T-helper 1 cell (primary cell): ENCODE data around the gene LCK.

Source experiments
- DNase-seq, 5 donors: peaks; one replicate each; pipeline ENCODE4 v3.0.0-alpha.2; 2012 to 2020
- total RNA-seq, 4 donors: gene quantifications; one replicate each; lab custom pipeline; 2026; lab: John Stamatoyannopoulos, UW

The LCK gene
- 318 to 409 (median 372) reads per million in 4 donors for total RNA-seq

DNA sequence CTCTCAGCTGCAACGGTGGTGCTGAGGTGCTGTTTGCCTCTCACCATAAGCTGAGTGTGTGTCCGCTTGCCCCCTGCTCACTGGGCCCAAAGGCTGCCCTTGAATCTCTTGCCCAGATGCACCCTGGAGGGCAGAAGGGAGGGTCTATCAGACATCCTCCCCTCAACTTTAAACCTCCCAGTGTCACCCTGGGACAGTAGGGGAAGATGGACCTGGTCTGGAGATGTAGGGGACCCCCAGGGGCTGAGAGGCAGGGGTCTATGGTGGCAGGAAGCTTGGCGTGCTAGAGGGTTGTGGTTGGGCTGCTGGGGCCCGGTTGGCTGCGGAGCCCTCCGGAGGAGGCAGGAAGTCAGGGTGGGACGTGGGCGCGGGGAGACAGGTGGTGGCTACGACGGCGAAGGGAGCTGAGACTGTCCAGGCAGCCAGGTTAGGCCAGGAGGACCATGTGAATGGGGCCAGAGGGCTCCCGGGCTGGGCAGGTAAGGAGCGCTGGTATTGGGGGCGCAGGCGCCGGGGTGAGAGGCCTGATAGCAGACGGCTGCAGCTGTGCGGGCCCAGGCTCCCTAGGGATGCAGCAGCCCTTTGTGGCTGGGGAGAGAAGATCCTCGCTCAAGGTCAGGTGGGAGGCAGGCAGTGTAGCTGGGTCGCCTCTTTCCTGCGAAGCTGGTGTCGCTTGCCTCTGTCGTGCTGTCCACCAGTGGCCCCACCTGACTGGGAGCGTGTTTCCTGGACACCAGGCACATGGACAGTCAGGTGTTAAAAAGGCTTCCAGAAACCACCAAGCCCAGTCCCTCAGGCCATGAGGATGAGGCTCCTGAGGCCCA, at the start of gene LCK:
Gene LCK, plus strand, starts transcription at position 373 of the 824 bp plus-strand sequence. CDS start 23,065 bp downstream, outside the sequence.
- DNase-seq: peak; percentile 28 to 80 (median 45)

DNA sequence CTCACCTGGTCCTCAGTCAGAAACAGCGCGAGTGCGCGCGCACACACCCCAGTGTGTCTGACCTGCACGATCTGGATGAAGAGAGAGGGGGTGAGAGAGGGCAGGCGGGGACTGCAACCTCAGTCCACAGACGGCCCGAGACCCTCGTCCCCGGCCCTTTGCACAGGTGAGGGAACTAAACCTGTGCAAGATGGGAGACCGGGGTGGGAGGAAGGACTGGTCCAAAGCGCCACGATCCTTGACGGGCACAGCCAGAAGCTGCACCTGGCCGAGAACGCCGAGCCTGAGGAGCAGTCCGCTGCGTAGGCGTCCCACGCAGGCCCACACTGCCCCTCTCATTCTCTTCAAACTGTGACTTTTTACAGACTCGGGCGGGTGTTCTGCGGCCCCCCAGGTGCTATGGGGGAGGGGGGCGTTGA, 46.1 kb upstream of the LCK start:
- no peak for DNase-seq

DNA sequence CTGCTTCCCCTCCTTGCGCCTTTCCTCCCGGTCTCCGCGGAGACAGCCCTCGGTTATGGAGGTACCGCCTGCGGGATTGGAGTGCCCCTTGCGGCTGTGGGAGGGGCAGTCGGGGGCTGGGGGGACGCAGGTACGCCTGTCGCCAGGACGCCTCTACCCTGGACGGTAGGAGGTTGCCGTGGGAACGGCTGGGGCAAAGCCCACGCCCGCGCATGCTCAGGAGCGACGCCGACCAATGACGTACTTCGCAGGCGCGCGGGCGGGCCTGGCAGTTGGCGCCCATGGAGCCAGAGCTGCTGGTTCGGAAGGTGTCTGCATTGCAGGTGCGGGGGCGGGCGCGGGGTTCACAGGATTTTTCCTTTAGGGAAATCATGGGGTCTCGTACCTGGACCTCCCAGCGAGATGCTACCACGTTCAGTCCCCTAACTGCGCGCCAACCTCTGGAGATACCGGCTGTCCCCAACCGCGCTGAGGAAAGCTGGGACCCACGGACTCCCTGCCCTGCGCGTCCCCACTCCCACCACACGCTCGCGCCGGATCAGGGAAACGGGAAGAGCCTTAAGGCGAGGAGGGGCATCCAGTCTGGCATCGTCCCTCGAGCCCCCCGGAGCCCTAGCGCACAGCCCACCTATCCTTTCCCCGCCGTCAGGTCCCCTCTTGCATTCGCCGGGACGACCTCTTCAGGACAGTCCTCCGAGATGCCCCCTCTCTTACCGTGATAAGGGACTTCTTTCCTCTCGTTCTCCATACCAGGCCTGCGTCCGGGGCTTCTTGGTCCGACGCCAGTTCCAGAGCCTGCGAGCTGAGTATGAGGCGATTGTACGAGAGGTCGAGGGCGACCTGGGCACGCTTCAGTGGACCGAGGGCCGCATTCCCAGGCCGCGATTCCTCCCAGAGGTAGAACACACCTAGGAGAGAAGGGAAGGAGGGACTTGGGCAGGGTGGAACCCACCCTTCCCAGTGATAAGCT, 45.4 kb upstream of the LCK start, which contains the start of gene IQCC:
Gene IQCC, plus strand, starts transcription at position 271 of the 970 bp plus-strand sequence. Its CDS starts 11 bp downstream, at position 282.
- DNase-seq: peak; percentile 76 to 86 (median 82)

DNA sequence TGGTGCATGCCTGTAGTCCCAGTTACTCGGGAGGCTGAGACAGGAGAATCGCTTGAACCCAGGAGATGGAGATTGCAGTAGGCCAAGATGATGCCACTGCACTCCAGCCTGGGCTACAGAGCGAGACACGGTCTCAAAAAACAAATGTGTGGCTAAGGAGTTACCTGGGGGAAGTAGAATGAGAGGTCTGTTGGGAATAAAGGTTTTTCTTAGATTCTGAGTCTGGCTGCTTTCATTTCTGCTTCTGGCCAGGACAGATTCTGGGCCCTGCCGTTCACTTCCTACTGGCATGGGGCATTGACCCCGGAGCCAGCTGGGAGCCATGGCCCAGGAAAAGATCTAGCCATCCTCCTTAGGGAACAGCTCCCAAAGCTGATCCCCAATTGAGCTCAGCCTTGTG, 42.6 kb upstream of the LCK start:
- DNase-seq: no peak

DNA sequence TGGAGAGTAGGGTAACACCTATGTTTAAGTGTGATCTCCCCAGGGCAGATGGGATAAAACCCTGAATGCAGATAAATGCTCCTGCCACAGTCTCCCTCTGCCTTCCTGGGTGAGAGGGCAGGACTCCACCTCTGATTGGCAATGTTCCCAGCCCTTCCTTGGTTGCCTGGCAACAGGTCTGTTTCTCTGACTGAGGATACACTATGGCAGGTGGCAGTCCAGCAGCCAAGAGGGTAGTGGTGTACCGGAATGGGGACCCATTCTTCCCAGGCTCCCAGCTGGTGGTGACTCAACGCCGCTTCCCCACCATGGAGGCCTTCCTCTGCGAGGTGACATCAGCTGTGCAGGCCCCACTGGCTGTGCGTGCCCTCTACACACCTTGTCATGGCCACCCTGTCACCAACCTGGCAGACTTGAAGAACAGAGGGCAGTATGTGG, 42.2 kb upstream of the LCK start, which contains the start of gene DCDC2B:
Gene DCDC2B, plus strand, starts transcription at position 199 of the 438 bp plus-strand sequence. Its CDS starts 5 bp downstream, at position 204.
- no peak for DNase-seq

DNA sequence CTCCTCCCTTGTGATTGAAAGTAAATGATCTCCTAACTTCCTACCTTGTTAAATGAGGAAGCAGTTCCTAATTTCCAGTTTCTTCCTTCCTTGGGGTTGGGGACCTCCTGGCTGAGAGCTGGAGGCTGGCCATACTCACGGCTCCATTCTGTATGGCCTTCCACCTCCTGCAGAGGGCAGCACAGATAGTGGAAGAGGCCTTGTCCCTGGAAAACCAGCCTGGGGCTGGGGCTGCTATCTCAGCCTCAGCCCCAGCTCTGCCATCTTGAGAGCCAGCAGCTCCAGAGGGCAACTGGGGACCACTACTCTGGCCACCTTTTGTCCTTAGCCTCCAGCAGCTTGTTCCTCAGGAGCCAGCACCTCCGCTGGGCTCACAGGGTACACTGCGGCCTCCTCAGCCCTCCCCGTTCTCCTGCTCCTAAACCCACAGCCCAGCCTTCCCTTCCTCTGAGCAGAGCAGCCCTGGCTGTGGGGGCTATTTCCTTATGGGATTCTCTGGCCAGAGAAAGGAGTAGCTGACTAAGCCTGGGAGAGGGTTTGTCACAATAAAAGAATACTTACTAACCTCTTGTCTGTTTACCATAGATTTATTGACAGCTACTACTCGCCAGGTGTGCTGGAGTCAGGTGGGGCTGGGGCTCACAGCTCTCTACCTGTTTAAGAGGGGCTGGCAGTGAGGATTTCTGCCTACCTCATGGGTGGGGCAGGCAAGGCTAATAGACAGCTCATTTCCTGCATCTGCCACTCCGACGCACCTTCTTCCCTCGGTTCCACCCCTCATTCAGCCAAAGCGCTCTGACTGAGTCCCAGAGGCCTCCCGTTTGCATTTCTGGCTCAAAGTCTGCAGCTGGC, 35.2 kb upstream of the LCK start:
- DNase-seq: peak in 4 of 5 donors; percentile 29 to 64 (median 44)

DNA sequence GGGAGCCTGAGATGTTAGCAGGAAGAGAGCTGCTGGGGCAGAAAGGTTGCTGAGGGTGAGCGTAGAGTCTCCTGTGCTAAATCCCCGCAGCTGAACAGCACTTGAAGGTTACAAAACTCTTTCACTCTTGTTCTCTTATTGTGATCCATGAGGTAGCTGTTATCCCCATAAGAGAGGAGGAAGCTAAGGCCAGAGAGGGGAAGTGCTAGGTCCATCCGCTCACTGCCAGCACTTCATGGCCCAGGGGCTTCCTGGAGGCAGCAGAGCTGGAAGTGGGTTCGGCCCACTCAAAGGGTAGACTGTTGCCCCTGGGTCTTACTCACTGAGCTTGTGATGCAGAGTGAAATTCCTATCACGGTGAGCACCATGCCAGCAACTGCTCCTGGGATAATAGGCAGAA, 34.5 kb upstream of the LCK start:
- no peak for DNase-seq

DNA sequence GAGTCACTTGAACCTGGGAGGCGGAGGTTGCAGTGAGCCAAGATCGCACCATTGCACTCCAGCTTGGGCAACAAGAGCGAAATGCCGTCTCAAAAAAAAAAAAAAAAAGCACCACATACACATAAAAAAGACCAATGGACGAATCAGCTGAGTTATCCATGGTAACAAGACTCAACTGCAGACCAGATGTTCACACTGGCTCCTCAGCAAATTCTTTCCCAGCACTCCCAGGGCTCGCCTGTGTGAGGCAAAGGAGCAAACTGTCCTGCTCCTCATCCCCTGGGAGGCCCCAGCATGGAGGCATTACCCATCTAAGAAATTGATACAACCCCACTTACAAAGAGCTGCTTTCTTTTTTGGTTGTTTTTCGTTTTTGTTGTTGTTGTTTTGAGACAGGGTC, 32.0 kb upstream of the LCK start:
- DNase-seq: no peak

DNA sequence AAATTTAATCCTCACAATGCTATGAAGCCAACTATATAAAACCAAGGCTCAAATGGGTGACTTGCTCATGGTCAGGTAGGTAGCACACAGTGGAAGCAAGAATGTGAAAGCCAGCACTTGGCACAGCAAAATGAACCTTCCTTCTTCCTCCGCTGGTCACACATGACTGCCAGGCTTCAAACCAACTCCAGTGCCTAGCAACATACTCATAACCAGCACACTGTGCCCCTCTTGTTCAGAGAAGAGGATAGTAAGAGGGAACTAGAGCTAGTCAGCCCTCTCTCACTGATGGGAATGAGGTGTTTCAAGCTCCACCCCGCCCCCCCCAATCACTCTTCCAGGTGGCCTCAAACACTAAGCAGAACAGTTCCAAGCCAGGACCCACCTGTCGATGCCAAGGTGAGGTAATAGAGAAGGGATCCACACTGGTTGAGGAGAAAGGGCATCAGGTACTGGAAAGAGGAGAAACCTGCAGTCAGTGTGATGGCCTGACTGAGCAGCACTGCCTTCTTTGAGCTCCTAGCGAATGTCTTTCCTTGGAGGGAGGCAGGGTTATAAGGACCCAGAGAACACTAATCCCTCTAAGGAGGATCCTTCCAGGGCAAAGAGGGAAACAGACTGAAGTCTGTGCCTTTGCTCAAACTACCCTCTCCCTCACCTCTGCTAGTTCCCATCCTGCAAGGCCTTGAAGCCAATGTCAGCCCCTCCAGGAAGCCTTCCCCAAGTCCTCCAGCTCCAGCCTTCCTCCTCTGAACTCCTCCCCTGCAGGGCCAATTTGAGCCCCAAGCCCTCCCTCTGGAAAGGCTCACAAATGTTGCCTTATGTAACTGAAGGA, 30.1 kb upstream of the LCK start:
- no peak for DNase-seq

DNA sequence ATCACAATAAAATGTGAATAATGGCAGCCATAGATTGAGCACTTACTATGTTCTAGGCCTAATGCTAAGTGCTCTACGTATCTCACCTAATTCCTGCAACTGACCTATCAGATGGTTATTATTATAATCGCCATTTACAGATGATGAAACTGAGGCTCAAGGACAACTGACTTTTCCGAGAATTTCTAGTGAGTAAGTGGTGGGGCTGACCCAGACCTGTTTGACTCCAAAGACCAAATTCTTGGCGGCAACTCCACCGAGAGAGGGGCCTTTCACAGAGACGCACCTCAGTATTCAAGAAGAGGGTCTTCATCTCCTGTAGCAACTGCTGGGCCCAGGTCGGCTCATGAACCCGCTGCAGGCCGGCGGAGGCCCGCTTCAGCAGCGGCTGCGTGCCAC, 29.5 kb upstream of the LCK start:
- no peak for DNase-seq

DNA sequence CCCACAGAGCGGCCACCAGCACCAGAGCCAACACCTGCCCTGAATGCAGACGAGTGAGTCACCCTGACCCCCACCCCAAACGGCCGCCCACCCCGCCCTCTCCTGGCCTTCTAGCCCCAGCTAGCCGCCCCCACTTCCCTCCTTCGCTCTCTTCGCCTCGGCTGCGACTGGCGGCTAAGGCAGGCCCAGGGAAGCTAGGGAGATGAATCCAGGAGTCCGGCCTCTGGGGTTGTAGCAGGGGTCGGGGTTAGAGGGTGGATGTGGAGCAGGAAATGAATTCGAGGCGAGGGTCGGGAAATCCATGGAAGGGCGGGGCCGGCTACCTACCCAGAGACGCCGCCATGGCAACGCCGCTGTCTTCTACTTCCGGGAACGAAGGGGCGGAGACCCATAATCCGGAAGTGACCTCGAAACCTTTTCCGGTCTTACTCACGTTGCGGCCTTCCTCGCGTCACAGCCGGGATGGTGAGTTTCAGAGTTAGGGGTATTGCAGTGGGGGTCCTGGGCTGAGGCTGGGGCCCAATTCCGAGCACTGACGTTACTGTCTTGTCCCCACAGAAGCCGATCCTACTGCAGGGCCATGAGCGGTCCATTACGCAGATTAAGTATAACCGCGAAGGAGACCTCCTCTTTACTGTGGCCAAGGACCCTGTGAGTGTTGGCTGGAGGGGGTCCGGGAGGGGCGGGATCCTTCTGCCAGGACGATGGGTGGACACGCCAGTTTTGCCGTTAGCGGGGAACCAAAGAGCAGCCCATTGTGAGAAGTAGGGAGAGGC, 28.9 kb upstream of the LCK start, which contains the start of the genes EIF3I and TMEM234:
Gene EIF3I, plus strand, starts transcription at position 428 of the 776 bp plus-strand sequence. Its CDS starts 35 bp downstream, at position 463.
Gene TMEM234, minus strand, starts transcription at position 374 of the 776 bp plus-strand sequence. Its CDS starts 31 bp downstream, at position 343.
- peak; percentile 80 to 91 (median 86) for DNase-seq

DNA sequence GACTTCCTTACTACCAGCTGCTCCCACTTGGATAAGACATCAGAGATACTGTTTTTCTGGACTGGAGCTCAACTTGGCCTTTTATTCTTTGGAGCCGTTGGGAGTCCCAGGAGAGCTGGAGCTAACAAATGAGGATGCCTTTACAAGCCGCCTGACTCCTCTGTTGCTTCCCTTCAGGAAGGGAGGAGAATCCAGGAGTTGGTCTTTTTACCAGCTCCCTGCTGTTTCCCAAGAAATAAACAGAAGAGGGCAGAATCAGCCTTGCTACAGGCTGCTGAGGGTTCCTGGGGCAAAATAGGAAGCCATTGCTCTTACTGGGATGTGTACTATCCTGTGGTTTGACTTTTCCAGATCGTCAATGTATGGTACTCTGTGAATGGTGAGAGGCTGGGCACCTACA, 27.4 kb upstream of the LCK start:
- DNase-seq: no peak

DNA sequence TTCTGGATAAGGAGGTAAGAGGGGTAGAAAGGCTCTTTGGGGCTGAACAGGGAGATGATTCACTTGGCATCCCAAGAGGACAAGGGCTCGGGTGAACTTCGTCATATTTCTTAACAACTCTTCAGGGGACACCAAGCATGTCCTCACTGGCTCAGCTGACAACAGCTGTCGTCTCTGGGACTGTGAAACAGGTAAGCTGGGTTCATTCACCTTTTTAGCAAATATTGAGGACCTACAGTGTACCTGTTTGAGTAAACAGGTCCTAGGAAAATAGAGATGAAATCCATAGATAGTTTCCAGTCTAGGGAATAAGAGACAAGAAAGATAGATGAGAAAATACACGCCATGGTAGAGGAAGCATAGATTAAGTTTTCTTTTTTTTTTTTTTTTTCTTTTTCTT, 26.8 kb upstream of the LCK start:
- no peak for DNase-seq

DNA sequence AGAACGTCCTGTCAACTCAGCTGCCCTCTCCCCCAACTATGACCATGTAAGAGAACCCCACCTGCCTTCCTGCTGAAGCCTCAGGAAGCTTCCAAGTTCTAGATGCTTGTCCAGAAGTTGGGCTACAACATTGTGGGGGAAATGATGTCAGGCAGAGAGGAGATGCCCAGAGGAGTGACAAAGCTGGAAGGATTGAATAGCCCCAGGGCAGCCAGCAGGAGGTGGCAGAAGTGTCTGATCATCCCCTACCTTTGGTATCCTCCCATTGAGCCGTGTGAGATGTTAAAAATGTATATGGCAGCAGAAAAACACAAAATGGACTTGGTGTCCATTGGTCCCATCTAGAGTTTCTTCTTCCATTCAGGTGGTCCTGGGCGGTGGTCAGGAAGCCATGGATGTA, 22.3 kb upstream of the LCK start:
- DNase-seq: no peak

DNA sequence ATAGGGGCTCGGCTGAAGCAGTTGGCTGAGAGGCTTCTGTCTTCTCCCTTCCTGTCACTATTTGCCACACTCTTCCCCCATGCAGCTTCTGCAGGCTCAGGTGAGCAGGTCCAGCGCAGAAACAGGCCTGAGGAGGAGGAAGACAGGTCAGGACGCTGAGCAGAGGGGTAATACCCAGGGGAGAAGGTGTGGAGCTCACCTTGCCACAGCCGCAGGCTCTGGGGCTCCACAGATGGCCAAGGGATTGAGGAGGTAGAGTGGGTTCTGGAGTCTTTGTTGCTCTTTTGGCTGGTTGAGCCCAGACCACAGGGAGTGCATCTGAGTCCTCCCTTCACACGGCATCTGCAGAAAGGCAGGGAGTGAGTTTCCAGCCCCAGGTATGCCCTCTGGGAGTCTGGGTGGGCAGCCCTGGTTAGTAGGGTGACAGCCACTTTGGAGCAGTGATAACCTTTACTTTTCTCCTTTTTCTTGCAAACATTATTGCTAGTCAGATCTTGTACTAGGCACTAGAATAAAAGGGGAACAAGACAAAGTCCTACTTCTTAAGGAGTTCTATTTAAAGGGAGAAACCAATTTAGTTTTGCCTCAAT, 19.1 kb upstream of the LCK start:
- DNase-seq: no peak

DNA sequence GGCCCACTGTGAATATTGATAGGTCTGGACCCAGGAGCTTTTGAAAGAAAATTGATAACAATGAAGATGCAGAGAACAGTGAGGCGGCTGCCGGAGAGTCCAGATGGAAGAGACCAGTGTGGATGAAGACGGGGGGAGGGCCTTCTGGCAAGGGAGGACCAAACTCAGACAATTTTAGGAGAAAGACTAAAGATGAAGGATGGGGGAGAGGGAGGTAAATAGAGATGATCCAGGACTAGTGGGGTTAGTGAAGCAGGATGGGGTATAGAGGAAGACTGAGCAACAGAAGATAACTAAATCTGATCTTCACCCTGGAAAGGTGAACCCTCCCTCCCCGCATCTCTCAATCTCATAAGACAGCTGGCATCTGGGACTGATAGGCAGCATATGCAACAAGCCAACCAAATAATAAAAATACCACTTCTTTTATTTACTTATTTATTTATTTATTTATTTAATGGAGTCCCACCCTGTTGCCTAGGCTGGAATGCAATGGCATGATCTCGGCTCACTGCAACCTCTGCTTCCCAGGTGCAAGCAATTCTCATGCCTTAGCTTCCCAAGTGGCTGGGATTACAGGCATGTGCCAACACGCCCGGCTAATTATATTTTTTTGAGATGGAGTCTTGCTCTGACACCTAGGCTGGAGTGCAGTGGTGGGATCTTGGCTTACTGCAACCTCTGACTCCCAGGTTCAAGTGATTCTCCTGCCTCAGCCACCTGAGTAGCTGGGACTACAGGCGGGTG, 18.3 kb upstream of the LCK start:
- no peak for DNase-seq

DNA sequence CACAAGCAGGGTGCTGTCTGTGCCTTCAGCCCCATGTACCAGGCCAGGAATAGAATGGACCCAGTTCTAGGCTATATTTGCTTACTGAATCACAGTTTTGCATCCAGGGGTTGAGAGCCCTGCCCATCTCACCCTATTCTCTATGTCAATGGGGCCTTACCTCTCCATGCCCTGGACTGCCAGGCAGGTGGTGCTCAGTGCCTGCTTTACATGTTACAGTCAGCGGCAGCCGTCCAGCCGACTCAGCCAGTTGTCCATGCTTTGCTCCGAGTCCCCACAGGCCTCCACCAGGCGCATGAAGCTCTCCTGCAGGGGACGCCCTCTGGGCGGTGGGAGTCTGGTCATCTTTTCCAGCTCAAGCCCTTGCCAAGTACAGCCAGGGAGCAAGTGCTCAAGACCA, 16.3 kb upstream of the LCK start:
- no peak for DNase-seq

DNA sequence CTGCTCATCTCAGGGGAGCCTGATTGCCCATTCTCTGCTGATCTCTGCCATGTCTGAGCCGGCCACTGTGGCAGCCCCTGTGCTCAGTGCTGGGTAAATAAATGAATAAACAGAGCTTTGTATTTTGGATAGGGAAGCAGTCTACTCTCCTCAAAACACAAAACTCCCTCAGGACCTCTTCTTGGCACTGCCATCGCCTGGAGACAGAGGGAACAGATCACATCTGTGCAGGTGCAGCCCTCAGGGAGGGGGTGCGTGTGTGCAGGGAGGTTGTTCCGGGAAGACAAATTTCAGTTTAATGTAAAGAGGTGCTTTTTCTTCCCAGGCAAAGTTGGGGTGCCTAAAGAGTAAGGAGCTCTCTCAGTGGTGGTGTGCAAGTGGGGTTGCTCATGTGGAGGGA, 11.7 kb upstream of the LCK start:
- DNase-seq: no peak

DNA sequence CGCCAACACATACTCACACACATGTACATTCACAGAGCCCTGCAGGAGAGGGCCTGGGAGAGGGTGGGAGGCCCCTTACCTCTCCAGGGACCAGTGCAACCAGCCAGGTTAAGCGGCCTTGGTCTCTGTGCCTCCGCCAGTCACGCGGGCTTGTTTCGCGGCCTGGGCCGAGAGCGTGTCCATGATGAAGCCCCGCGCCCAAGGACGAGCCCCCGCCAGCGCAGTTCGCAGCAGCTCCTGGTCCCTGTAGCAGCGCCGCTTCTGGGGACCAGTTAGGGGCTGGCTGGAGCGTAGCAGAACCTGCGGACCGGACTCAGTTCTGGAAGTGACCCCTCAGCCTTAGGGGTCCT, 11.3 kb upstream of the LCK start:
- DNase-seq: no peak
